ENCODE data around the gene NME4.

The NME4 gene

DNA sequence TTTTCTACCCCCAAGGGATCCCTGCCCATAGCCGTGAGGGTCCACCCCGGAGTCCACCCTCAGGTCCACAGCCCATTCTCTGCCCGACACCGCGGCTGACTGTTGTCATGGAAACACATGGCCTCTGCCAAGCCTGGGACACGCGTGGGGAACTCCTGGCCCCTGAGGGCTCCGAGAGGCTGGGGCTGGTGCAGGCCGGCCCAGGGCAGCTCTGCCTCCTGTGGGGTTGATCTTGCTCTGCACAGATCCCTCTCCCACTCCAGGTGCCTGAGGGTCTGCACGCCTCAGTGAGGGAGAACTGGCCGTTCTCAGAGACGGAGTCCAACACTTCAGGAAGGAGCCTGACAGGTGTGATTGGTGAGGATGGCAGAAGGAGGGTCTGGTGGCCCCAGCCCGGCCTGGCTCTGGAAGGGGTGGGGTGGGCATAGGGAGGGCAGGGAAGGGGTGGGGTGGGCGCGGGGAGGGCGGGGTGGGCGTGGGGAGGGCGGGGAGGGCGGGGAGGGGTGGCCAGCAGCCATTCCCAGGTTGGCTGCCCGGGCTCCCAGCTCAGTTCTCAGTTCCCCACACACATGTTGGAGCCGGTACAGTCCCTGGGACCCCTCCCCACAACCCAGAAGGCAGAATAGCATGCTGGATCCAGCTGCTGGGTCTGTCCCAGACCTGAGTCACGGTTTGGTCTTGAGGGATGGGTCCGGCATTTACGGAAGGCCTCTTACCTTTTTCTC lies 33.1 kb upstream of the NME4 start:
- Histone ChIP-seq H3K27me3 (ENCODE audit: control insufficient read depth in 1 of 2, insufficient read depth in 2 of 2, low read length in 2 of 2) (peaks cover 4 to 7% of the 10 kb centered on the region in 2 donors), H3K9me3 (ENCODE audit: control insufficient read depth in 1 of 2, low read length in 2 of 2) (no peaks in the 10 kb centered on the region), H3K4me1 (ENCODE audit: control insufficient read depth in 1 of 2, insufficient read depth in 2 of 2, low read length in 2 of 2) (no peaks in the 10 kb centered on the region), H3K27ac (ENCODE audit: low read depth, low read length) (no peak overlapping the region), H3K36me3 (ENCODE audit: control insufficient read depth in 1 of 2, insufficient read depth in 2 of 2, low read length in 2 of 2) (peaks cover 9 to 24% of the 10 kb centered on the region in 2 donors), H3K9ac (ENCODE audit: low read depth in 1 of 2, low read length in 2 of 2) (no peak overlapping the region), H3K4me3 (ENCODE audit: low read depth in 1 of 2, low read length in 2 of 2) (no peak overlapping the region)

DNA sequence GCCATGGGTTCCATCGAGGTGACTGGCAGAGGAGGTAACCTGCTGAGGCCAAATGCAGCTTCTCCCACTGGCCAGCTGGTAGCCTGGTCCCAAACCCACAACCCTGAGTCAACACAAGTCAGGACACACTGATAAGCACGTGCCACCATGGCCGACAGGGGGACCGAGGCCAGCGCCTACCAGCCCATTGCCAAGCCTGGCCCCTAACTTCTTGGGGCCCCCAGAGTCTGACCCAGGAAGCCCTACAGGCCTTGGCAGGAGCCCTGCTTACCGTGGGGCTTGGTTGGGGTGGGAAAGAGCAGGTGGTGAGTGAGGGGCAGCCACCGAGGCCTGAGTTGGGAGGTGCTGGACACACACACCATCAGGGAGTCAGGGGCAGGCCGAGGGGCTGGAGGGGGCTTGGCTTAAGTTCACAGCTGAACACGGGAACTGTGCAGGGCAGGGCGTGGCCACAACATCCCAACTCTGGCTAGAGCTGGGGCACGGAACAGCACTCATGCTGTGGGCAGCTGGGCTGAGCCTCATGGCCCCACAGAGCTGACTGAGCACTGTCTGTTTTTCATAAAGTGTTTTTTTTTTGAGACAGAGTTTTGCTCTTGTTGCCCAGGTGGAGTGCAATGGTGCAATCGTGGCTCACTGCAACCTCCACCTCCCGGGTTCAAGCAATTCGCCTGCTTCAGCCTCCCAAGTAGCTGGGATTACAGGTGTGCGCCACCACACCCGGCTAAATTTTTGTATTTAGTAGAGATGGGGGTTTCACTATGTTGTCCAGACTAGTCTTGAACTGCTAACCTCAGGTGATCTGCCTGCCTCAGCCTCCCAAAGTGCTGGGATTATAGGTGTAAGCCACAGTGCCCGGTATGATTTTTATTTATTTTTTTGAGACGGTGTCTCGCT lies 32.2 kb upstream of the NME4 start:
- Histone ChIP-seq H3K36me3 (ENCODE audit: control insufficient read depth in 1 of 2, insufficient read depth in 2 of 2, low read length in 2 of 2) (peaks cover 9 to 25% of the 10 kb centered on the region in 2 donors), H3K9me3 (ENCODE audit: control insufficient read depth in 1 of 2, low read length in 2 of 2) (no peaks in the 10 kb centered on the region), H3K4me1 (ENCODE audit: control insufficient read depth in 1 of 2, insufficient read depth in 2 of 2, low read length in 2 of 2) (peaks cover 5 to 7% of the 10 kb centered on the region in 2 donors), H3K27ac (ENCODE audit: low read depth, low read length) (no peak overlapping the region), H3K27me3 (ENCODE audit: control insufficient read depth in 1 of 2, insufficient read depth in 2 of 2, low read length in 2 of 2) (peaks cover 4 to 7% of the 10 kb centered on the region in 2 donors), H3K4me3 (ENCODE audit: low read depth in 1 of 2, low read length in 2 of 2) (no peak overlapping the region), H3K9ac (ENCODE audit: low read depth in 1 of 2, low read length in 2 of 2) (no peak overlapping the region)

DNA sequence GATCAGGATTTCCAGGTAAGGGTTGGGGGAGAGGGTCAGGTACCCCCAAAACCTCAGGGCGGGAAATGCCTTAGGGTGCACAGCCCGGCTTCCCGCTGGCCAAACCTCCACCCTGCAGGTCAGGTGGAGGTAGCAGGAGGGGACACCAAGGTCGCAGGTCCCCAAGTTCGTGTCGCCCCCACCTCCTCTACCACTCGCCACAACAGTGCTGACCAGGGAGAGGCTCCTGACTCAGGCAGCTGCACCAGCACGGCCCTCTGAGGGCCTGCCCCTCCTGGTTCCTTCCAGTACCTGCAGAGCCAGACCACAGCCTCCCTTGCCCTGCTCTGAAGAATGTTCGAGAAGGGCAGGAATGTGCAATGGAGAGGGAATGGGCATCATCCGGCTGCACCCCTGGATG lies 30.5 kb upstream of the NME4 start:
- no peak overlapping the region for H3K9ac ChIP-seq (ENCODE audit: low read depth in 1 of 2, low read length in 2 of 2)
- H3K9me3 ChIP-seq (ENCODE audit: control insufficient read depth in 1 of 2, low read length in 2 of 2): no peaks in the 10 kb centered on the region
- H3K4me3 ChIP-seq (ENCODE audit: low read depth in 1 of 2, low read length in 2 of 2): no peak overlapping the region
- H3K36me3 ChIP-seq (ENCODE audit: control insufficient read depth in 1 of 2, insufficient read depth in 2 of 2, low read length in 2 of 2): peaks cover 9 to 26% of the 10 kb centered on the region in 2 donors
- no peak overlapping the region for H3K27ac ChIP-seq (ENCODE audit: low read depth, low read length)
- H3K4me1 ChIP-seq (ENCODE audit: control insufficient read depth in 1 of 2, insufficient read depth in 2 of 2, low read length in 2 of 2): peaks cover 14 to 15% of the 10 kb centered on the region in 2 donors
- H3K27me3 ChIP-seq (ENCODE audit: control insufficient read depth in 1 of 2, insufficient read depth in 2 of 2, low read length in 2 of 2): peaks cover 4 to 7% of the 10 kb centered on the region in 2 donors

DNA sequence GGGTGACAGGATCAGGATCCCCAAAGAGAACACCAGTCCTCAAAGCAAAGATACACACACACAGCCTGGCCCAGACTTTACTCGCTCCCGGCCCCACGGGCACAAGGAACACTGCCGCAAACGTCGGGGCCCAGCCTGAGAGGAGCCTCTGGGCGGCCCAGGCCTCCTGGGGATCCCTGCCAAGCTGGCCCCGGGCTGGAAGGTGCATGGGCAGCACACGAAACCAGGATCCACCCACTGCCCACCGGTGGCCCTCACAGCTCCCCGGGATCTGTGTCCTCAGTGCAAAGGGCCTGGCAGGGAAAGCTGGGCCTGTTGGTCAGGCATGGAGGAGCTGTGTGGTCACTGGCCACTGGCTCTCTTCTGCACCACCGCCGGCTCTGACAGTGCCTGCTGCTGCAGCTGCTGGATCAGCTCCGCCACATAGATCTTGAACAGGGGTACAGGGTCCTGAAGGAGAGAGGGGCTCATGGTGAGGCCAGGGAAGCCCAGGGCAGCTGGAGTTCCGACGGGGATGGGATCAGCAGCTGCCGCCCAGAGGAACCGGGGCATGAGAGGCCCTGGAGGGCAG lies 29.6 kb upstream of the NME4 start:
- Histone ChIP-seq H3K36me3 (ENCODE audit: control insufficient read depth in 1 of 2, insufficient read depth in 2 of 2, low read length in 2 of 2) (peaks cover 9 to 34% of the 10 kb centered on the region in 2 donors), H3K27ac (ENCODE audit: low read depth, low read length) (no peak overlapping the region), H3K4me1 (ENCODE audit: control insufficient read depth in 1 of 2, insufficient read depth in 2 of 2, low read length in 2 of 2) (peaks cover 14 to 15% of the 10 kb centered on the region in 2 donors), H3K4me3 (ENCODE audit: low read depth in 1 of 2, low read length in 2 of 2) (no peak overlapping the region), H3K27me3 (ENCODE audit: control insufficient read depth in 1 of 2, insufficient read depth in 2 of 2, low read length in 2 of 2) (peaks cover 4 to 7% of the 10 kb centered on the region in 2 donors), H3K9ac (ENCODE audit: low read depth in 1 of 2, low read length in 2 of 2) (no peak overlapping the region), H3K9me3 (ENCODE audit: control insufficient read depth in 1 of 2, low read length in 2 of 2) (no peaks in the 10 kb centered on the region)

DNA sequence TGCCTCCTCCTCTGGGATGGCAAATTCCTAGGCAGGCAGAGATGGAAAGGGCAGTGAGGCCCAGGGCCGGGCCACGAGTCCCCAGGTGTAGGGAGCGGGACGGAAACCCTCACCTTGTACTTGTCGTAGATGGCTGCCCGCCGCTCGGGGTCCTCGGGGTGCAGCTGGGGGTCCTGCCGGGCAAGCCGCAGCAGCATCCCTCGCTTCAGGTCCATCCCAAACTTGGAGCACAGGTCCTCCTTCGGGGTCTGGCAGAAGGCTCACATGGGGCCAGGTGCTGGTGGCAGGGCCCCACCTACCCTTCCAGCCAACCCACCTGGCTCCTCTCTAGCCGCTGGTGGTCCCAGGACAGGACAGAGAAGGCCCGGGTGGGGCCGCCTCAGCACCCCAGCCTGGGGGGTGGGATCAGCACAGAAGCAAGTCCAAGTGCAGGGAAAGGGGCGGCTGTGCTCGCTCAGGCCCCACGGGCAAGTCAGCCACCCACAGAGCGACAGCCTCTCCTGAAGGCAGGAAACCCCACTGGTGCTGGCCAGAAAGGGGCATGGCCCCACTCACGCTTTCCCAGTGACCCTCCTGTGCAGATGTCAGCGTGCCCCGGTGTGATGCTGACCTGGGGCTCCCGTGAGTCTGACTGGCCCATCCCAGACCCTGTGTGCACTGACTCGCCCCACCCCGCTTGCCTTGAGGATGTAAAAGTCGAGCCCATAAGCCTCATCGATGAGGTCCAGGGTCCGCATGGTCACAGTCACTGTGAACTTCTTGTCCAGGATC lies 28.4 kb upstream of the NME4 start:
- no peaks in the 10 kb centered on the region for H3K9me3 ChIP-seq (ENCODE audit: control insufficient read depth in 1 of 2, low read length in 2 of 2)
- H3K36me3 ChIP-seq (ENCODE audit: control insufficient read depth in 1 of 2, insufficient read depth in 2 of 2, low read length in 2 of 2): peaks cover 10 to 46% of the 10 kb centered on the region in 2 donors
- no peak overlapping the region for H3K9ac ChIP-seq (ENCODE audit: low read depth in 1 of 2, low read length in 2 of 2)
- no peak overlapping the region for H3K27ac ChIP-seq (ENCODE audit: low read depth, low read length)
- H3K4me1 ChIP-seq (ENCODE audit: control insufficient read depth in 1 of 2, insufficient read depth in 2 of 2, low read length in 2 of 2): peaks cover 14 to 15% of the 10 kb centered on the region in 2 donors
- peaks cover 3% of the 10 kb centered on the region in 2 donors for H3K27me3 ChIP-seq (ENCODE audit: control insufficient read depth in 1 of 2, insufficient read depth in 2 of 2, low read length in 2 of 2)
- no peak overlapping the region for H3K4me3 ChIP-seq (ENCODE audit: low read depth in 1 of 2, low read length in 2 of 2)

DNA sequence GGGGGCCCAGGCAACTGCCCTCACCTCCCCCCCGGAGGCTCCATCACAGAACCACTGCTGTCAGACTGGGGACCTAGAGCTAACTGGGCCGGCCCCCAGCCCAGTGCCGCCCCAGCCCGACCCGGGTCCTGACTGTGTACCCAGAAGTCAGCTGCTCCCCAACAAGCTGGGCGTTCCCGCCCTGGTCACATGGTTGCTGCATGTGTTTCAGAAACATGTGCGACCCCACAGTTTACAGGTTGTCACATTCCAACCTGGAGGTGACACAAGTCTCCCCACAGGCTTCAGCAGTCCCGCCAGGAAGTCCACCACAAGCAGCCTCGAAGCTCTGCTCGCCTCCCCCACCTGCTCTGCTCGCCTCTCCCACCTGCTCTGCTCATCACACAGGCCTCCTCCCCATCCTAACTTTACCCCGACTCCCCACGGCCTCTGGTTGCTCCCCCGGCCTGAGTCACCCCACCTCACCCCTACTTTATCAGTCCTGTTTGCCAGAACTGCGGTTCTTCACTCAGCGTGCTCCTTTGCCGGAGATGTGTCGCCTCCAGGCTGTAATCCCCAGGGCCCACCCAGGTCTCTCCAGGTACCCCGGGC lies 27.6 kb upstream of the NME4 start:
- Histone ChIP-seq H3K9me3 (ENCODE audit: control insufficient read depth in 1 of 2, low read length in 2 of 2) (no peaks in the 10 kb centered on the region), H3K4me1 (ENCODE audit: control insufficient read depth in 1 of 2, insufficient read depth in 2 of 2, low read length in 2 of 2) (peaks cover 14 to 15% of the 10 kb centered on the region in 2 donors), H3K27me3 (ENCODE audit: control insufficient read depth in 1 of 2, insufficient read depth in 2 of 2, low read length in 2 of 2) (no peaks in the 10 kb centered on the region), H3K36me3 (ENCODE audit: control insufficient read depth in 1 of 2, insufficient read depth in 2 of 2, low read length in 2 of 2) (peaks cover 14 to 53% of the 10 kb centered on the region in 2 donors), H3K4me3 (ENCODE audit: low read depth in 1 of 2, low read length in 2 of 2) (peak overlapping the region; percentile 35 to 48), H3K9ac (ENCODE audit: low read depth in 1 of 2, low read length in 2 of 2) (no peak overlapping the region), H3K27ac (ENCODE audit: low read depth, low read length) (no peak overlapping the region)

DNA sequence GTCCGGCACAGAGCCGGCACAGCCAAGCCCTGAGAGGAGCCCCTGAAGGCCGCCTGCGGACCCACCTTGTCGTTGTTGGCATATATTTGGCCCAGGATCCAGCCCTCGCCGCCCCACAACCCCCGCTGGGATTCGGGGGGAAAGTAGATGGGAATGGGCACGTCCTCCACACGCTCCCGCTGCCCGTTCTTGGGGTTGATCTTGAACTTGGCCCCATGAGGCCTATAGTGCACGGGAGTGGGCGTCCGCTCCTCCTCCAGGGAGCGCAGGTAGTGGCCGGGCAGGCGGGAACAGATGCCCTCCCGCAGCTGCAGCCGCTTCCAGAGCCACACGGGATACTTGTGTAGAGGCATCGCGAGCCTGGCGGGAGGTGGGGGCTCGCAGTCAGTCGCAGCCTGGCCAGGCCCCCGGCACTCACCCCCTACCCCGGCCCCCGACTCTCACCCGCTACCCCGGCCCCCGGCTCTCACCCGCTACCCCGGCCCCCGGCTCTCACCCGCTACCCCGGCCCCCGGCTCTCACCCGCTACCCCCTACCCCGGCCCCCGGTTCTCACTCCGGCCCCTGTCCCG lies 27.0 kb upstream of the NME4 start:
- H3K36me3 ChIP-seq (ENCODE audit: control insufficient read depth in 1 of 2, insufficient read depth in 2 of 2, low read length in 2 of 2): peaks cover 14 to 59% of the 10 kb centered on the region in 2 donors
- H3K9me3 ChIP-seq (ENCODE audit: control insufficient read depth in 1 of 2, low read length in 2 of 2): no peaks in the 10 kb centered on the region
- H3K4me1 ChIP-seq (ENCODE audit: control insufficient read depth in 1 of 2, insufficient read depth in 2 of 2, low read length in 2 of 2): peaks cover 14 to 15% of the 10 kb centered on the region in 2 donors
- no peak overlapping the region for H3K27ac ChIP-seq (ENCODE audit: low read depth, low read length)
- H3K27me3 ChIP-seq (ENCODE audit: control insufficient read depth in 1 of 2, insufficient read depth in 2 of 2, low read length in 2 of 2): no peaks in the 10 kb centered on the region
- no peak overlapping the region for H3K9ac ChIP-seq (ENCODE audit: low read depth in 1 of 2, low read length in 2 of 2)
- peak overlapping the region; percentile 35 to 48 for H3K4me3 ChIP-seq (ENCODE audit: low read depth in 1 of 2, low read length in 2 of 2)

DNA sequence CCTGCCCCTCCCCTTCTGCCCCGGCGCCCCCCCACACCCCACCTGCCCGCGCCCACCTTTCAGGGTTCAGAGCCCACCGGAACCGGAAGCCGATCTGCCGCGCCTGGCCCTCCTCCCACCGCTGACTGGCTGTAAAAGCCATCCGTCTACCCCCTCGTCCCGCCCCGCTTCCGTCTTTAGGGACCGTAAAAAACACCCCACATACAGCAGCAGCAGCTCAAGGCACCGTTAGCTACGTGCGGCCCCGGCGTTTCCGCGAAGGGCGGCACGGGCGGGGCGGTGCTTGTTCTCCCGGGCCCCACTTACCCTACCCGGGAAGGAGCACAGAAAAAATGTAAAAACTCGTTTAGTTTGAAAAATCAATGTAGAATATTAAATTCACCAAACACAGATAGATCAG lies 26.6 kb upstream of the NME4 start, which contains the start of gene MRPL28:
TSS of gene MRPL28 (minus strand) at position 96 of the 400 bp plus-strand sequence. CDS start 320 bp downstream, outside the sequence.
- Histone ChIP-seq H3K27me3 (ENCODE audit: control insufficient read depth in 1 of 2, insufficient read depth in 2 of 2, low read length in 2 of 2) (no peaks in the 10 kb centered on the region), H3K9me3 (ENCODE audit: control insufficient read depth in 1 of 2, low read length in 2 of 2) (no peaks in the 10 kb centered on the region), H3K4me3 (ENCODE audit: low read depth in 1 of 2, low read length in 2 of 2) (peak within 1 kb of the TSS; percentile 48 to 55), H3K9ac (ENCODE audit: low read depth in 1 of 2, low read length in 2 of 2) (peak within 1 kb of the TSS; percentile 25 to 51), H3K4me1 (ENCODE audit: control insufficient read depth in 1 of 2, insufficient read depth in 2 of 2, low read length in 2 of 2) (peaks cover 14 to 15% of the 10 kb centered on the region in 2 donors), H3K36me3 (ENCODE audit: control insufficient read depth in 1 of 2, insufficient read depth in 2 of 2, low read length in 2 of 2) (peaks cover 14 to 63% of the 10 kb centered on the region in 2 donors), H3K27ac (ENCODE audit: low read depth, low read length) (peak within 1 kb of the TSS; percentile 62)

DNA sequence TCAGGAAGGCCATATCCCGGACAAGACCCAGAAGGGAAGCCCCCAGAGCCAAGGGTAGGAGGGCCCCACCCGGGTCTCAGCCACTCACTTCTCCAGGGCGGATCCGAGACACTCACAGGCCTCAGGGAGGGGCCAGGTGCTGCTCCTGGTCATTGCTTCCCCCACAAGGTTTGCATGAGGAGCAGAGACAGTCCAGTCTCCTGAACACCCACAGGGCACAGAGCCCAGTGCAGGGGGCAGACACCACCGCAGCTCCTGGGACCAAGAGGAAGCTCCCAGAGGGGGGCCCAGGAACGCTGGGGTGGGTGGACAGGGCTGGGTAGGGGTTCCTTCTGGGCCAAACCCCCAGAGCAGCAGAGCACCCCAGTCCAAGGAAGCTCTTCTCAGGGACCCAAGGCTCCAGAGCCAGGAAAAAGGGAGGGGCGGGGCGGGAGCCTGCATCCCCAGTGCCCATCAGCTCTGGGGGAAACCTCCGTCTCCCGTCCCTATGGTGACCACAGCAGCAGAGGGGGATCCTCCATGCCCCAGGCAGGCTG lies 26.0 kb upstream of the NME4 start:
- peak overlapping the region; percentile 25 to 51 for H3K9ac ChIP-seq (ENCODE audit: low read depth in 1 of 2, low read length in 2 of 2)
- no peaks in the 10 kb centered on the region for H3K27me3 ChIP-seq (ENCODE audit: control insufficient read depth in 1 of 2, insufficient read depth in 2 of 2, low read length in 2 of 2)
- peaks cover 16 to 66% of the 10 kb centered on the region in 2 donors for H3K36me3 ChIP-seq (ENCODE audit: control insufficient read depth in 1 of 2, insufficient read depth in 2 of 2, low read length in 2 of 2)
- H3K9me3 ChIP-seq (ENCODE audit: control insufficient read depth in 1 of 2, low read length in 2 of 2): no peaks in the 10 kb centered on the region
- peak overlapping the region; percentile 28 to 55 for H3K4me3 ChIP-seq (ENCODE audit: low read depth in 1 of 2, low read length in 2 of 2)
- peaks cover 14 to 15% of the 10 kb centered on the region in 2 donors for H3K4me1 ChIP-seq (ENCODE audit: control insufficient read depth in 1 of 2, insufficient read depth in 2 of 2, low read length in 2 of 2)
- H3K27ac ChIP-seq (ENCODE audit: low read depth, low read length): peak overlapping the region; percentile 62

Data from duodenal mucosa (tissue), 2 donors.